Endodermal cell (in vitro differentiated cells): ENCODE results near the gene IMPA2. TPM values are rescaled to one million over a fixed set of nuclear protein-coding genes. Genes with fewer than 3 reads are reported as not detected.
A peak's percentile ranks its signal among the peaks of the same experiment; 100 is the strongest.

Experiments used
- DNase-seq: peaks from one replicate; pipeline ENCODE4 v3.0.0-alpha.2; 2017
- H3K27ac ChIP-seq: 2 replicates; pipeline ENCODE4 v1.5.1; 2013; ENCODE audit warnings: mild to moderate bottlenecking, low read depth, low read length, moderate library complexity
- H3K27me3 ChIP-seq: 2 replicates; pipeline ENCODE4 v1.6.1; 2013; ENCODE audit warnings: mild to moderate bottlenecking, low read length, moderate library complexity; ENCODE audit not compliant: insufficient read depth, control insufficient read depth, poor library complexity, severe bottlenecking
- H3K36me3 ChIP-seq: 2 replicates; pipeline ENCODE4 v1.7.0; 2013; ENCODE audit warnings: mild to moderate bottlenecking, low read length, moderate library complexity; ENCODE audit not compliant: control insufficient read depth, insufficient read depth
- H3K4me1 ChIP-seq: one replicate; pipeline ENCODE4 v1.7.0; 2013; ENCODE audit warnings: low read length; ENCODE audit not compliant: control insufficient read depth, insufficient read depth
- H3K4me3 ChIP-seq: 2 replicates; pipeline ENCODE4 v1.5.1; 2013; ENCODE audit warnings: mild to moderate bottlenecking, low read length, moderate library complexity
- H3K9ac ChIP-seq: 2 replicates; pipeline ENCODE4 v1.6.1; 2013; ENCODE audit warnings: mild to moderate bottlenecking, low read length, moderate library complexity; ENCODE audit not compliant: poor library complexity, severe bottlenecking; ENCODE audit errors: extremely low read depth
- H3K9me3 ChIP-seq: 2 replicates; pipeline ENCODE4 v1.6.1; 2013; ENCODE audit warnings: mild to moderate bottlenecking, low read length, moderate library complexity; ENCODE audit not compliant: control insufficient read depth
- H3K27ac Mint-ChIP-seq: 2 replicates; pipeline ENCODE4 v1.8.0; 2020; ENCODE audit warnings: mixed read lengths
- H3K27me3 Mint-ChIP-seq: 2 replicates; pipeline ENCODE4 v1.8.0; 2021; ENCODE audit warnings: mild to moderate bottlenecking, mixed read lengths; ENCODE audit not compliant: insufficient read depth
- H3K36me3 Mint-ChIP-seq: 2 replicates; pipeline ENCODE4 v1.8.0; 2020; ENCODE audit warnings: low read depth, mixed read lengths
- H3K4me1 Mint-ChIP-seq: 2 replicates; pipeline ENCODE4 v1.8.0; 2020; ENCODE audit warnings: mixed read lengths
- H3K4me3 Mint-ChIP-seq: 2 replicates; pipeline ENCODE4 v1.8.0; 2020; ENCODE audit warnings: mild to moderate bottlenecking, moderate library complexity, mixed read lengths
- H3K9me3 Mint-ChIP-seq: 2 replicates; pipeline ENCODE4 v1.8.0; 2020; ENCODE audit warnings: mild to moderate bottlenecking, mixed read lengths
- WGBS, 2 experiments: methylation state at CpG; one replicate each; pipeline versions ENCODE4 v1.1.5 to v1.1.7; 2013; ENCODE audit warnings: missing lambda C conversion rate in 2 of 2, mixed read lengths in 1 of 2; ENCODE audit not compliant: insufficient coverage in 1 of 2, insufficient read length in 1 of 2; 5-methylcytosine and 5-hydroxymethylcytosine counted together
- total RNA-seq, 2 donors: library from RNA; stranded (reverse); fragmentation: NEBNext Ultra II Directional in 1 of 2; extraction: Animal tissue kit (Norgen Biotek cat#: 25700) in 1 of 2; gene quantifications; 2 replicates in 1 of 2; 3 replicates in 1 of 2; pipeline ENCODE4 v1.2.1, GENCODE V29; 2021
- TF ChIP-seq, protein P1 (sequence below): fragments of 200-600 bp; sonication (generic); conservative IDR thresholded peaks from 2 replicates; pipeline ENCODE4 v1.5.0; 2021; ENCODE audit warnings: antibody characterized with exemption, mild to moderate bottlenecking

The IMPA2 gene
- total RNA-seq, 2 donors from 2014 or later: 68.0 to 88.9 TPM

DNA sequence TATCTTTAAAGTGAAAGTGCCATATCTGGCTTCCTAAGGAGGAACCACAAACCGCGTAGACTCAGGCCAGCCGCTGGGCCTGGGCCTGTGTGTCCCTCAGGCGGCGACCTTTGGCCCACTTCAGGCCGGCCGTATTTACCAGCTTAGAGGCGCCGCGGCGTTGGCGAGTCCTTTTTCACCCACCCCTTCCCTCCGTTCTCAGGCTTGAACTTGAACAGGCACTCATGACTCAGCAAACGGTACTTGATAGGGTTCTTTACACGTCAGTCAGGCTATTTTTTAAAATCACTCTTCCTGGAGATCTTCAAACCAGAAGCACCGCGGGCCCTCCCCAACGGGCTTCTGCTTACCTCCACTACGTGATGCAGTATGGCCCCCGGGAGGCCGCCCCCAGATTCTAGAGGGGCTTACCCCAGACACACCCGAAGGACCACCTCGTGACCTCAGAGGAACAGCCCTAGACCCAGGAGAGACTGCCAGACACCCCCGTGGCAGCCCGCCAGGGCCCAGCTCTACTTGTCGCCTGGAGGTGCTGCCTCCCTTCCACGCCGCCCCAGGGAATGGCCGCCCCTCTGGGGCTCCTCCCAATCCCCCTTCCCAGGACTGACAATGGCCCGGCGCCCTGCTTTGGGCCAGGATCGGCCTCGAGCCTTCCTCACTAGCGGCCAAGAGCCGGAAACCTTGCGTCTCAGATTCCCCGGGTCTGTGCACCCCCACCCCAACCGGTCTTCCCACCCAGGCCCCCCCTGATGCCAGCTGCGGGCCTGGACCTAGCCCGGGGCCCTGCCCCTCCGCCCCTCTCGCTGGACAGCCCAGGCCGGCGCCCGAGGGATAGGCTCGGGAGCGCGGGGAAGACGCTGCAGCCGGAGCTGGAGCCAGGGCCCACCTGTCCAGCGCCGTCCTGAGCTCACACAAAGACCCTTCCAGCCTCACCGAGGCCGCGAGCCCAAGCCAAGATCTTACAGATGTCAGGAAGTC lies 33.8 kb upstream of the IMPA2 start:
- Histone ChIP-seq H3K27ac (peak overlapping the region; percentile 33), H3K9ac (peak overlapping the region; percentile 29), H3K4me1 (peaks cover 7% of the 10 kb centered on the region), H3K27me3 (no peaks in the 10 kb centered on the region), H3K36me3 (no peaks in the 10 kb centered on the region), H3K9me3 (no peaks in the 10 kb centered on the region), H3K4me3 (peak overlapping the region; percentile 35)
- Mint-ChIP-seq H3K27ac (peak overlapping the region; percentile 98), H3K9me3 (peaks cover 9% of the 10 kb centered on the region), H3K36me3 (no peaks in the 10 kb centered on the region), H3K27me3 (no peaks in the 10 kb centered on the region), H3K4me1 (peaks cover 30% of the 10 kb centered on the region), H3K4me3 (peak overlapping the region; percentile 68)
- TF ChIP-seq, protein P1, sequence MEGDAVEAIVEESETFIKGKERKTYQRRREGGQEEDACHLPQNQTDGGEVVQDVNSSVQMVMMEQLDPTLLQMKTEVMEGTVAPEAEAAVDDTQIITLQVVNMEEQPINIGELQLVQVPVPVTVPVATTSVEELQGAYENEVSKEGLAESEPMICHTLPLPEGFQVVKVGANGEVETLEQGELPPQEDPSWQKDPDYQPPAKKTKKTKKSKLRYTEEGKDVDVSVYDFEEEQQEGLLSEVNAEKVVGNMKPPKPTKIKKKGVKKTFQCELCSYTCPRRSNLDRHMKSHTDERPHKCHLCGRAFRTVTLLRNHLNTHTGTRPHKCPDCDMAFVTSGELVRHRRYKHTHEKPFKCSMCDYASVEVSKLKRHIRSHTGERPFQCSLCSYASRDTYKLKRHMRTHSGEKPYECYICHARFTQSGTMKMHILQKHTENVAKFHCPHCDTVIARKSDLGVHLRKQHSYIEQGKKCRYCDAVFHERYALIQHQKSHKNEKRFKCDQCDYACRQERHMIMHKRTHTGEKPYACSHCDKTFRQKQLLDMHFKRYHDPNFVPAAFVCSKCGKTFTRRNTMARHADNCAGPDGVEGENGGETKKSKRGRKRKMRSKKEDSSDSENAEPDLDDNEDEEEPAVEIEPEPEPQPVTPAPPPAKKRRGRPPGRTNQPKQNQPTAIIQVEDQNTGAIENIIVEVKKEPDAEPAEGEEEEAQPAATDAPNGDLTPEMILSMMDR: no peak
- WGBS, 2 experiments: 25 to 32% methylated on average over 21 to 54 of the region's 55 CpGs
- peak; percentile 95 for DNase-seq

DNA sequence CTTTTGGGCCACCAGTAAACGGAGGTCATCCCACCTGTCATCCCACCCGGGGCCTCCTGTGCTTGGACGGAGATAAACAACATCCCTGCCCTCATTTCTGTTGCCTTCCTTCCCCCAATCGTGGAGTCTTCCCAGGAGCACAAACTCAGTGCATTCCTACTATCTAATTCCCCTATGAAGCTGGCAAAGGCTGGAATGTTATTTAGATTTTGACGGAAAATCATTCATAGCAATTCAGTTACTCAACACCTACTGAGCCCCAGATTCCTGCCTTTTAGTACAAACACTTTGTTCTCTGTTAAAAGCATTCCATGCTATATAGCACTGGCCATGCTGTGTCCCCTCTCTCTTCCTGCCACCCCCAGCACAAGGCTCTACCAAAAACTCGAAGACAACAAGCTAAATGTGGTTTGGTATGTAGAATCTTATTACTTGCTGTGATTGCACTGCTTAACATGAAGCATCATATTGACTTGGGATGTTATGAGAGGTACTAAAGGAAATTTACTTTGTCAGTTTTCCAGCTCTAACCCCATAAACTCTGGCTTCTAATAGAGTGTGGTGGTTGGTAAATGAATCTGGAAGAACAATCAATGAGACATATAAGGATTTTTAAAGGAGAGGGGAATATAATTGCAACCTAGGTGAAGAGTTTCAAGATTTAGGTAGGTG lies 32.3 kb upstream of the IMPA2 start:
- H3K4me3 ChIP-seq: no peak overlapping the region
- H3K9me3 Mint-ChIP-seq: peaks cover 2% of the 10 kb centered on the region
- no peaks in the 10 kb centered on the region for H3K9me3 ChIP-seq
- no peaks in the 10 kb centered on the region for H3K36me3 ChIP-seq
- TF ChIP-seq, protein P1: no peak
- no peak overlapping the region for H3K4me3 Mint-ChIP-seq
- H3K4me1 ChIP-seq: peaks cover 7% of the 10 kb centered on the region
- peak overlapping the region; percentile 16 for H3K27ac Mint-ChIP-seq
- peaks cover 30% of the 10 kb centered on the region for H3K4me1 Mint-ChIP-seq
- peak; percentile 64 for DNase-seq
- no peak overlapping the region for H3K27ac ChIP-seq
- no peak overlapping the region for H3K9ac ChIP-seq
- WGBS, 2 experiments: 70 to 75% methylated on average over 2 to 6 of the region's 6 CpGs
- no peaks in the 10 kb centered on the region for H3K27me3 Mint-ChIP-seq
- H3K36me3 Mint-ChIP-seq: no peaks in the 10 kb centered on the region
- H3K27me3 ChIP-seq: no peaks in the 10 kb centered on the region

DNA sequence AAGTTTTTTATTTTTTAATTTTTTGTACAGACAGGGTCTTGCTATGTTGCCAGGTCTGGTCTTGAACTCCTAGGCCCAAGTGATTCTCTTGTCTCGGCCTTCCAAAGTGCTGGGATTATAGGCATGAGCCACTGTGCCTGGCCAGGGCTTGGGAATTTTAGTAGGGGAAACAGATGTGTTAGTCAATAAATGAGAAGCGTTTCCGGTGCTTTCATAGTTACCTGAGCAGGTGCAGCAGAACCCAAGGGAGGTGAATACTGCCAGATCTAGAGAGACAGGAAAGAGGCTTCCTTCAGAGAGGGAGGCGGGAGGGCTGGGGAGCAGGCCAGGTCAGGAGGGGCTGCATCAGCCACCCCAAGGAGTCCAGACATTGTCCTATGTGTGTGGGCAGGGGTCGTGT lies 30.5 kb upstream of the IMPA2 start:
- no peaks in the 10 kb centered on the region for H3K36me3 Mint-ChIP-seq
- no peaks in the 10 kb centered on the region for H3K36me3 ChIP-seq
- H3K4me3 Mint-ChIP-seq: no peak overlapping the region
- H3K9ac ChIP-seq: no peak overlapping the region
- H3K4me1 ChIP-seq: peaks cover 7% of the 10 kb centered on the region
- WGBS, 2 experiments: 74 to 83% methylated on average over 3 to 4 of the region's 5 CpGs
- no peak overlapping the region for H3K4me3 ChIP-seq
- TF ChIP-seq, protein P1: no peak
- no peak for DNase-seq
- H3K4me1 Mint-ChIP-seq: peaks cover 30% of the 10 kb centered on the region
- no peaks in the 10 kb centered on the region for H3K27me3 Mint-ChIP-seq
- H3K27me3 ChIP-seq: no peaks in the 10 kb centered on the region
- H3K27ac ChIP-seq: no peak overlapping the region
- H3K9me3 ChIP-seq: no peaks in the 10 kb centered on the region
- no peaks in the 10 kb centered on the region for H3K9me3 Mint-ChIP-seq
- H3K27ac Mint-ChIP-seq: no peak overlapping the region
